Measurements from ENCODE around the gene THBS2. TPM values are rescaled to one million over a fixed set of nuclear protein-coding genes. Genes with fewer than 3 reads are reported as not detected.
"Not testable (repeated sequence)": the region's sequence is repeated elsewhere in the genome, so short reads cannot be mapped to it uniquely, and the experiment has no call there.

THBS2 gene
- total RNA-seq, 1 donor from 2014 or later: 709 TPM

GRCh38 chr6:169220068-169220964, 33.3 kb downstream of the THBS2 start:
- no peak for TF ChIP-seq CTCF (IDR thresholded peaks at IDR 0.05)
- intact Hi-C loops (cut with DNase I): no loop called here
- DNase-seq (ENCODE audit: low spot score in 2 of 2): no peak
- Histone ChIP-seq H3K27me3 (no peaks in the 10 kb centered on the region), H3K36me3 (peaks cover 64 to 88% of the 10 kb centered on the region in 2 donors), H3K4me3 (no peak overlapping the region), H3K4me1 (peaks cover 0 to 12% of the 10 kb centered on the region in 2 donors), H3K9me3 (no peaks in the 10 kb centered on the region), H3K27ac (peak overlapping the region in 1 of 2 donors; percentile 49)

- no peaks in the 10 kb centered on the region for H3K27me3 ChIP-seq
These were observed 35.7 kb downstream of the THBS2 start for GRCh38 chr6:169217972-169218371.

GRCh38 chr6:169216830-169217229, 36.8 kb downstream of the THBS2 start:
- peaks cover 17 to 26% of the 10 kb centered on the region in 2 donors for H3K4me1 ChIP-seq
- peaks cover 41 to 60% of the 10 kb centered on the region in 2 donors for H3K36me3 ChIP-seq
- H3K27ac ChIP-seq: peak overlapping the region in 1 of 2 donors; percentile 95
- no peaks in the 10 kb centered on the region for H3K9me3 ChIP-seq
- DNase-seq (ENCODE audit: low spot score in 2 of 2): peak in 1 of 2 donors; percentile 57
- TF ChIP-seq CTCF (IDR thresholded peaks at IDR 0.05): no peak
- H3K4me3 ChIP-seq: no peak overlapping the region
- H3K27me3 ChIP-seq: no peaks in the 10 kb centered on the region
- intact Hi-C loops (cut with DNase I): no loop called here

More at GRCh38 chr6:169217972-169218371, 35.7 kb downstream of the THBS2 start:
- Histone ChIP-seq H3K9me3 (no peaks in the 10 kb centered on the region), H3K4me1 (peaks cover 17 to 20% of the 10 kb centered on the region in 2 donors), H3K36me3 (peaks cover 52 to 71% of the 10 kb centered on the region in 2 donors), H3K4me3 (no peak overlapping the region), H3K27ac (peak overlapping the region in 1 of 2 donors; percentile 95)
- intact Hi-C loops (cut with DNase I): no loop called here
- no peak for DNase-seq (ENCODE audit: low spot score in 2 of 2)
- no peak for TF ChIP-seq CTCF (IDR thresholded peaks at IDR 0.05)

GRCh38 chr6:169215201-169215681, 38.4 kb downstream of the THBS2 start:
- peak overlapping the region; percentile 93 to 95 for H3K27ac ChIP-seq
- peaks cover 25 to 44% of the 10 kb centered on the region in 2 donors for H3K36me3 ChIP-seq
- no peak for DNase-seq (ENCODE audit: low spot score in 2 of 2)
- no peaks in the 10 kb centered on the region for H3K27me3 ChIP-seq
- peak overlapping the region; percentile 8 to 23 for H3K4me3 ChIP-seq
- no peak for TF ChIP-seq CTCF (IDR thresholded peaks at IDR 0.05)
- intact Hi-C loops (cut with DNase I): loop anchor here (2.0 kb wide), 2 partner anchors 24 to 42 kb away; no protein-coding TSS in a partner anchor
- H3K4me1 ChIP-seq: peaks cover 17 to 26% of the 10 kb centered on the region in 2 donors
- no peaks in the 10 kb centered on the region for H3K9me3 ChIP-seq

GRCh38 chr6:169214789-169215188, 38.9 kb downstream of the THBS2 start:
- Histone ChIP-seq H3K4me1 (peaks cover 17 to 26% of the 10 kb centered on the region in 2 donors), H3K4me3 (peak overlapping the region; percentile 8 to 23), H3K36me3 (peaks cover 20 to 39% of the 10 kb centered on the region in 2 donors), H3K27ac (peak overlapping the region; percentile 93 to 95)
- peak in 1 of 2 donors; percentile 87 for DNase-seq (ENCODE audit: low spot score in 2 of 2)
- intact Hi-C loops (cut with DNase I): loop anchor here (2.0 to 5.0 kb wide), 4 partner anchors 24 to 142 kb away; partner anchors contain the start of gene THBS2
- not testable (repeated sequence) for H3K27me3 ChIP-seq, H3K9me3 ChIP-seq
